ENCODE results near the gene CYP11A1. TPM values are rescaled to one million over a fixed set of nuclear protein-coding genes. Genes with fewer than 3 reads are reported as not detected.

Gene CYP11A1
- total RNA-seq, 4 donors from 2014 or later = 0.15 to 2.5 (median 0.67) TPM

- no peak for TF ChIP-seq CTCF (IDR thresholded peaks at IDR 0.05 in 4 of 5, conservative IDR thresholded peaks at IDR 0.05 in 1 of 5)
- TF ChIP-seq POLR2A (IDR thresholded peaks at IDR 0.05) = no peak
- no peaks in the 10 kb centered on the region for H3K27me3 ChIP-seq
- peak overlapping the region in 3 of 4 donors; percentile 19 to 54 (median 34) for H3K27ac ChIP-seq
- ATAC-seq (no peak), DNase-seq (no peak)
- no peaks in the 10 kb centered on the region for H3K9me3 ChIP-seq
- no peak overlapping the region for H3K4me3 ChIP-seq
- no peaks in the 10 kb centered on the region for H3K36me3 ChIP-seq
- in situ Hi-C loops (cut with MboI; ENCODE audit: low sequenced_read_pairs in 4 of 4) = loop anchor here (5.0 to 25.0 kb wide), 5 partner anchors 52 to 377 kb away; no protein-coding TSS in a partner anchor
- intact Hi-C loops (cut with DNase I; ENCODE audit: low total_unique reads) = no loop called here
- peaks cover 12 to 13% of the 10 kb centered on the region in 2 donors for H3K4me1 ChIP-seq
Observed at GRCh38 chr15:74384881-74385643, 17.6 kb upstream of the CYP11A1 start.

DNA sequence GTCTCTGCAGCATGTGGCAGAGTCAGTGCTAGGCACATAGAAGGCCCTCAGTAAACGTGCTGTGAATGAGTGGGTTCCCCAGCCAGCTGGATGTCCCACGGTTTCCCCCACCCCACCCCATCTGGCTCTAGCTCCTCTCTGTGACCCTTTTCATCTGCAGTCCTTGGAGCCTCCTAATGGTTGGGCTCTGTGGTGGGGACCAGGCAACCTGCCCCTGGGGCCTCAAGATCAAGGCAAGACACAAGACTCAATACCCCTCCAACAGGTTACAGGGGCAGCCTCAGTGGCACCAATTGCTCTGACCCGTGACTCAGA, 17.1 kb upstream of the CYP11A1 start:
- intact Hi-C loops (cut with DNase I; ENCODE audit: low total_unique reads) = no loop called here
- H3K4me3 ChIP-seq = no peak overlapping the region
- TF ChIP-seq POLR2A (IDR thresholded peaks at IDR 0.05) (no peak), CTCF (IDR thresholded peaks at IDR 0.05 in 4 of 5, conservative IDR thresholded peaks at IDR 0.05 in 1 of 5) (no peak)
- no peak overlapping the region for H3K27ac ChIP-seq
- in situ Hi-C loops (cut with MboI; ENCODE audit: low sequenced_read_pairs in 4 of 4) = loop anchor here (5.0 to 25.0 kb wide), 5 partner anchors 53 to 378 kb away; no protein-coding TSS in a partner anchor
- no peaks in the 10 kb centered on the region for H3K9me3 ChIP-seq
- DNase-seq (no peak), ATAC-seq (no peak)
- no peaks in the 10 kb centered on the region for H3K36me3 ChIP-seq
- no peaks in the 10 kb centered on the region for H3K27me3 ChIP-seq
- H3K4me1 ChIP-seq = peaks cover 12 to 13% of the 10 kb centered on the region in 2 donors

- in situ Hi-C loops (cut with MboI; ENCODE audit: low sequenced_read_pairs in 4 of 4) (loop anchor here (5.0 to 25.0 kb wide), 5 partner anchors 53 to 378 kb away; no protein-coding TSS in a partner anchor), intact Hi-C loops (cut with DNase I; ENCODE audit: low total_unique reads) (loop anchor here (2.0 kb wide), 1 partner anchor 107 kb away; no protein-coding TSS in a partner anchor)
- no peak for DNase-seq
Observed at GRCh38 chr15:74383695-74384565, 16.5 kb upstream of the CYP11A1 start.

DNA sequence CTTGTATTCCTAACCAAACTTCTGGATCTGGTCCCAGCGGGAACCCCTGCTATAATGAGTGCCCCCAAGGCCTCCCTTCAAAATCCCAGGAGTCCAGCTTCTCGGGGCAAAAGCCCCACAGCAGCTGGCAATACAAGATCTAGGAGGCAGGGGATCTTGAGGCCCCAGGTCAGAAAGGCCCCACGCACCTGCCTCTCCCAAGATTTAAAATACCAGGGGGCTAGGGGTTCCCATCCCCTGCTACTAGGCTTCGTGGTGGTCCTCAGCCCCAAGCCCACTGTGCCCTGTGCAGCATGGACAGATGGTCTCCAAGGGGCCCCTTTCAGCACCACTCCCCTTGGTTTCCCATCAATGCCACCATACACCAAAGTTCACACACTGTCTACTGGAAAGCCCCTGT, 15.8 kb upstream of the CYP11A1 start:
- intact Hi-C loops (cut with DNase I; ENCODE audit: low total_unique reads) (loop anchor here (2.0 kb wide), 1 partner anchor 108 kb away; no protein-coding TSS in a partner anchor), in situ Hi-C loops (cut with MboI; ENCODE audit: low sequenced_read_pairs in 4 of 4) (loop anchor here (5.0 to 25.0 kb wide), 5 partner anchors 54 to 379 kb away; no protein-coding TSS in a partner anchor)
- TF ChIP-seq CTCF (IDR thresholded peaks at IDR 0.05 in 4 of 5, conservative IDR thresholded peaks at IDR 0.05 in 1 of 5) = no peak
- no peak for TF ChIP-seq POLR2A (IDR thresholded peaks at IDR 0.05)
- H3K27ac ChIP-seq = no peak overlapping the region
- no peaks in the 10 kb centered on the region for H3K36me3 ChIP-seq
- no peak overlapping the region for H3K4me3 ChIP-seq
- H3K9me3 ChIP-seq = no peaks in the 10 kb centered on the region
- no peak for ATAC-seq
- no peaks in the 10 kb centered on the region for H3K27me3 ChIP-seq
- H3K4me1 ChIP-seq = peaks cover 12 to 13% of the 10 kb centered on the region in 2 donors
- no peak for DNase-seq

More at GRCh38 chr15:74383695-74384565, 16.5 kb upstream of the CYP11A1 start:
- H3K9me3 ChIP-seq = no peaks in the 10 kb centered on the region
- TF ChIP-seq CTCF (IDR thresholded peaks at IDR 0.05 in 4 of 5, conservative IDR thresholded peaks at IDR 0.05 in 1 of 5) = no peak
- TF ChIP-seq POLR2A (IDR thresholded peaks at IDR 0.05) = no peak
- H3K27ac ChIP-seq = no peak overlapping the region
- H3K4me3 ChIP-seq = no peak overlapping the region
- H3K27me3 ChIP-seq = no peaks in the 10 kb centered on the region
- peaks cover 12 to 13% of the 10 kb centered on the region in 2 donors for H3K4me1 ChIP-seq
- H3K36me3 ChIP-seq = no peaks in the 10 kb centered on the region
- no peak for ATAC-seq

All from gastrocnemius medialis (tissue), 4 donors.